NCI-H1694 treated with DMSO at 0.1 percent for 48 hours (cell line): ENCODE data around the gene SYNPR.
"Not testable (repeated sequence)": the region's sequence is repeated elsewhere in the genome, so short reads cannot be mapped to it uniquely, and the experiment has no call there.

Experiments used
- DNase-seq: peaks from one replicate; lab custom pipeline; 2025; lab: John Stamatoyannopoulos, UW

Gene SYNPR

DNA sequence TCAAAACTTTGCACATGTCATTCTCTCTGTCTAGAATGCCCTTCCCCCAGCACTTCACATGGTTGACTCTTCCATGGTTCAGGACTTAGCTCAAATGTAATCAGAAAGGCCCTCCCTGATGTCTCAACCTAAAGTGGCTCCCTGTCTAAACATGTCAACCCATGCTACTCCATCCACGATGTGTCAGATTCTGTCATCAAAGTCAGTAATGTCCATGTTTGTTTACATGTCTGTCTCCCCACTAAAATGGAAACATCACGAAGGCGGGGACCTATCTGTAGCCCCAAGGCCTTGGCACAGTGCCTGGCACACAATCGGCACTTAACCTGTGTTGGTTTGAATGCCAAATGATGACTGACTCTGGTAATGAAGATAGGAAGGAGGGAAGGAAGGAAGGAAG, 353.6 kb downstream of the SYNPR start:
- DNase-seq = no peak

DNA sequence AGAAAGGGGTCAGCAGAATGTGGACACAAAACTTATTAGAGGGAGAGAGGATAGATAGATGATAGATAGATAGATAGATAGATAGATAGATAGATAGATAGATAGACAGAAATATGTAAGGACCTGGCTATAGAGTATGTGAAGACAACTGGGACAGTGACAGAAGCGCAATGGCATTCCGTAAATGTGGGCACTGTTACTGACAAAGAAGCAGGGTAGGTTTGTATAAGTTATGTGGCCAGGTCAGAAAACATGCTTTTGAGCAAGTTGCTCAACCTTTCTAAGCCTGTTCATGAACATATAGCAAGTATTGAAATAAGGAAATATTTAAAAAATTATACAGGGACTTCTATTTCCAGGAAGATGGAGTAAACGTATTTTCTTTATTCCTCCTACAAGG, 357.1 kb downstream of the SYNPR start:
- no peak for DNase-seq

DNA sequence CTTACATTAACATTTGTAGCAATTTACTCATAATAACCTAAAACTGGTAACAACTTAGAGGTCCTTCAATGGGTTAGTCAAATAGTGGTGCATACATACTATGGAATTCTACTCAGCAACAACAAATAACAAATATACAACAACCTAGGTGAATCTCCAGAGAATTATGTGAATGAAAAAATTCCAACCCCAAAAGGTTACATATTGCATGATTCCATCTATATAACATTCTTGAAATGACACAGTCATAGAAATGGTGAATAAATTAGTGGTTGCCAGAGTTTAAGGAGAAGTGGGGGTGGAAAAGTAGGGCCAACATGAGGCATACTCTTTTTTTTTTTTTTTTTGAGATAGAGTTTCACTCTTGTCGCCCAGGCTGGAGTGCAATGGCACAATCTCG, 361.7 kb downstream of the SYNPR start:
- DNase-seq = no peak

DNA sequence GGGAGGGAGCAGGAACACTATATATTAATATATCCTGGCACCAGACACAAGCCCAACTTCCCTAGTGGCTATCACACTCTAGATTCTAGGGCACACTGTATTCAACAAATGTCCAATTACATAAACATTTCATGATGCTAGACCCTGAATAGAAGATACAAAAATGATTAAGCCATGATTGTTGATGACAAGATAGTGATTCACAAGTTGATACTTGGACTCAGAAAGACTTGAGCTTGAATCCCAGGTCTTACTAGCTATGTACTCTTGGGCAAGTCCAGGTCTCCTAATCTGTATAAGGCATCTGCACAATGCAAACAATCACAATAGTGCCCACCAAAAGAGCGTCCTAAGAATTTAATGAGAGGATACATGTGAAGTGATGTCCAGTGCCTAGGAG, 364.4 kb downstream of the SYNPR start:
- no peak for DNase-seq

DNA sequence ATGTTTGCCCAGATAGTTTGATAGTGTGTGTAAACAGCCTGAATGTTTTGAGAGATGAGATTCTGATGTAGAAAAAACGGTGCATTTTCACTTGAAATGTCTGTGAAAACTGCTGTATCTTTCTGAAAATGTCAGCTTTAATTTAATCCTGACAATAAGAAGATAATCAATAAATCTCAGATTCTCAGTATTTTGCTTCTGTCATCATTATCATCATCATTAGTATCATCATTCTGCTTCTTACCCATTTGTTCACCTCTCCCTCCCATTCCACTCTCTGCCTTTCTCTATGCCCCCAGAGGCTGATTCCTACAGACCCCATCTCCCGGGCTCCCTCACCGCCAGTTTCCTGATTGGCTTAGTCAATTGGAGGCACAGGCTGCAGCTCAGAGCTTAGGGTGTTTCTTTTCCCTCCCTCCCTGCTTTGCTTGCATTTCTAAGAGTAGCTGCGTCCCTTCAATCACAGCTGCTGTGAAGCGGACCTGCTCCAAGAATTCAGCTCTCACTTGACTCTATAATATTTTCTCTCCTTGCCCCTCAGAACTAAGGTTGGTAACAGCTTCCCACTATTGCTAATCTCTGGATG, 366.2 kb downstream of the SYNPR start:
- DNase-seq = no peak

DNA sequence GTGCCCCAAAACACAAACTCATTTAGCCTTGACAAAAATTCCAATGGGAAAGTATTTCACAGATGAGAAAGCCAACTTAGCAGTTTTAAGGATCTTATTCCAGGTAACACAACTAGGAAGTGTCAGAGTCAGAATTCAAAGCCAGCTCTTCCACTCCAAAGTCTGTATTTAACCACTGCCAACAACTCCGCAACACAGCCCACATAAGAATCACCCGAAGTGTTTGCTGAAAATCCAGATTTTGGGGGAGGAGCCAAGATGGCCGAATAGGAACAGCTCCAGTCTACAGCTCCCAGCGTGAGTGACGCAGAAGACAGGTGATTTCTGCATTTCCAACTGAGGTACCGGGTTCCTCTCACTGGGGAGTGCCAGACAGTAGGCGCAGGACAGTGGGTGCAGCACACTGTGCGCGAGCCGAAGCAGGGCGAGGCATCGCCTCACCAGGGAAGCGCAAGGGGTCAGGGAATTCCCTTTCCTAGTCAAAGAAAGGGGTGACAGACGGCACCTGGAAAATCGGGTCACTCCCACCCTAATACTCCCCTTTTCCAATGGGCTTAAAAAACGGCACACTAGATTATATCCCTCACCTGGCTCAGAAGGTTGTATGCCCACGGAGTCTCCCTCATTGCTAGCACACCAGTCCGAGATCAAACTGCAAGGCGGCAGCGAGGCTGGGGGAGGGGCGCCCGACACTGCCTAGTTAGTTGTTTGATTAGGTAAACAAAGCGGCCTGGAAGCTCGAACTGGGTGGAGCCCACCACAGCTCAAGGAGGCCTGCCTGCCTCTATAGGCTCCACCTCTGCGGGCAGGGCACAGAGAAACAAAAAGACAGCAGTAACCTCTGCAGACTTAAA, 367.0 kb downstream of the SYNPR start:
- not testable (repeated sequence) for DNase-seq

DNA sequence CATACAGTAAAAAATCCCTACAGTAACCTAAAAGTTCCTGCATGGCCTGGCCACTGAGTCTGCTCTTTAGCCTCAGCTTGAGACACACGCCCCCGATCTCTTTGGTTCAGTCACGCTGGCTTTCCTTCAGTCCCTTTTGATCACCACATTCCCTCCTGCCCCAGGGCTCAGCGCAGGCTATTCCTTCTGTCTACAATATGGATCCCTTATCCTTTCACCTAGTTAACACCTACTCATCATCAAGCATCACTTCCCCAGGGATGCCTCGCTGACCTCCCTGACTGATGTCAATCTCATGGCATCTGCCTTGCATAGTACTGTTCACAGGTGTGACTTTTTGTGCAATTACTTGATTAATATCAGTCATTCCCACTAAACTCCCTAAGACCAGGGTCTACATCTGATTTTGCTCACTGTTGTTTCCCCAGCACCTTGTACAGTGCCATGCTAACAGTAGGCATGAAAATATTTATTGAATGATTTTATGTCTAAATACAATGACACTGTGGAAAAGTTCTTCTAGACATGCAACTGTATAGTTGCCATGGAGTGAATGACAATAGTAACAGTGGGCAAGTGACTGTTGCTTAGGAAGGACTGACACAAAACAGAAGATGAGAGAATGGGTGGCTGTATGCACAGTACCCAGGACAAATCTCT, 374.1 kb downstream of the SYNPR start, which contains the start of gene SNTN:
TSS of gene SNTN (plus strand) at position 610 of the 660 bp plus-strand sequence. CDS start at position 623, 13 bp downstream.
- no peak for DNase-seq

DNA sequence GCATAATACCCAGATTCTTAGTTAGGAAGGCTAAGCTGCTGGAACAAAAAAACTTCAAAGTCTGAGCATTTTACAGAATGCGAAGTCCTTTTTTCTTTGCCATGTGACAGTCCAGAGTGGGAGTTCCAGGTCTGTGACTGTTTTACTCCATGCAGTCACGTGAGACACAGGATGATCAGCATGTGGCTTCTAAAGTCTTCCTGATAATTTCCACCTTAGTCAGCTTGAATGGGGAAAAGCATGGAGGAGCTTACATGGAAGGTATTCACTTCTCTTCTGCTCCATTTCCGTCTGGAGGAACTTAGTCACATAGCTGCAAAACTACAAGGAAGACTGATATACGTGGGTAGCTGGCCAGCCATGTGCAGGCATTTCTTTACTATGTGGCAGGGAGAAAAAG, 376.1 kb downstream of the SYNPR start:
- no peak for DNase-seq

DNA sequence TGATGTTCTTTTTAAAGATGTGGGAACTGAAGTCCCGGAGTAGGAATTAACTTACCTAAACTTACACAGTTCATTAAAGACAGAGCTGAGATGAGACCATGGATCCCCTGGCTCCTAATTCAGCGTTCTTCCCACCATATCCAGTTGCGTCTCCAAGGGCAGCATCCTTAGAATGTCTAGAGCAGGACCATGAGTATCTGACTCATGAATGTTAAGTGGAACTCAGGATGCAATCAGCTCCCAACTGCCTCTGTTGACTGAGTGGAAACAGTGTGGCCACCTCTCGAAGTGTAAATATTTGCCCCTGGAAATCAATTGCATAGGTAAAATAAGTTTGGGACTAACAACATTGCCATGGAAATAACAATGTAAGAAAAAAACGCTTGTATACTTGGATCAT, 376.8 kb downstream of the SYNPR start:
- DNase-seq = no peak

DNA sequence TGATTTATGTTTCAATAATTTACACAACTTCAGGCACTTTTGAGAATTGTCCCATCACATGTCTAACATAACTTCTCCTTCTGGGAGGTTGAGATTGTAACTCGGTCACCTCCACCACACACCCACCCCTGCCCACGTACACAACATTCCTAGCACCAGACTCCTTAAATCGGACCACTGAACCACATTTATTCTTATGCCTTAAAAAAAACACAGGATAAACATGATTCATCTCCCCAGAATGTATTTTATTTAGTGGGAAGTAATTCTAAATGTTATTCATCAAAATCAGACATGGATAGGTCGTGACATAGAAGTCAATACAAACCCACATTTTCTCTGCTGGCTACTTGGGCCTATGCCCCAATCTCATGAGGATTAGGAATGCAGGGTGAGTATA, 377.4 kb downstream of the SYNPR start:
- no peak for DNase-seq

DNA sequence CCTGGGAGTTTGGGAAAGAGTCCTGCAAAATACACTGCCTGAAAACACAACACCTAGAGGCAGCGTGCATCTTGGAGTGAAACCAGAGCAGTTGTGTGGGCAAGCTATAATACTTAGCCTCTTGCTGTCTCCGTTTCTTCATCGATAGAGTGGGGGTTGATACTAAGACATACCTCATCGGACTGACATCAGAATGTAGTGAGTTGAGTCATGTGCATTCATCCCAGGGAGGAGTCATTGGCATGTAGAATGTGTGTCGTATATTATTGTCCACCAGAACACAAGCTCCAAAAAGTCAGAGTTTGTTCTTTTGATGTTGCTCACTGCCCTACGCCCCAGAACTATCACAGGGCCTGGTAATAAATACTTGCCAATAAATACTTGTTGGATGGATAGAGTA, 378.7 kb downstream of the SYNPR start:
- DNase-seq = no peak

DNA sequence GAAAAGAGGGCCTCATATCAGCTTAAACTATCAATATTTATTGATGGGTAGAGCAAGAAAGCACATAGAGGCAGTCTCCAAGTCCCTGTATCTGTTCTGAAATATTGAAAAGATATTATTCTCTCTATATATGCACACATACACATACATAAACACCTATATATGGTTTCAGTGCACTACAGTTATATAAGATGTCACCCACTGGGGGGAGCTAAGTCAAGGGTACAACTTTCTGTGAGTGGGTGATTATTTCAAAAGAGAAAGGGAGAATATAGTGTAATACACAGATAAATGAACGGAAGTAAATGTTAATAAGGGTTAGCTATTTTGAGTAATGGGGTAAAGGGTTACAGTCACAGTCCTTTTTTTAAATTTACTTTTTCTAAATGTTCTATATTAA, 383.1 kb downstream of the SYNPR start:
- no peak for DNase-seq

DNA sequence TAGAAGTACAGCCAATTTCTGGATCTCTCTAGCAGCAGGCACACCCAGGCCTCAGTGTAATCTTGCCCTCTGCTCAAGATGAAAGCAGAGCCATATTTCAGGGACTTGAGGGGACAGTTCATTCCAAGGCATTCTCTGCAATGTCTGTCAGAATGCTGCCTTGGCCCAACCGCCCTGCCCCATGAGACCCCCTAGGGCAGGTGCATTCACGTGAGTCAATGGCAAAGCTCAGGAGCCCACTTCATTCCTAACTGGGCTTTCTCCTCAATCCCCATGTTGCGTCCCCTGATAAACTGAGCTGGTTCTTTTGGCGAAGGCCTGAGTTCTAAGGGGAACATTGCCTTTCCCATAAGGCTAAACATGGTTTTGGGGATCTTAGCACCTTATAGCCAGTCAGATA, 383.9 kb downstream of the SYNPR start:
- no peak for DNase-seq

DNA sequence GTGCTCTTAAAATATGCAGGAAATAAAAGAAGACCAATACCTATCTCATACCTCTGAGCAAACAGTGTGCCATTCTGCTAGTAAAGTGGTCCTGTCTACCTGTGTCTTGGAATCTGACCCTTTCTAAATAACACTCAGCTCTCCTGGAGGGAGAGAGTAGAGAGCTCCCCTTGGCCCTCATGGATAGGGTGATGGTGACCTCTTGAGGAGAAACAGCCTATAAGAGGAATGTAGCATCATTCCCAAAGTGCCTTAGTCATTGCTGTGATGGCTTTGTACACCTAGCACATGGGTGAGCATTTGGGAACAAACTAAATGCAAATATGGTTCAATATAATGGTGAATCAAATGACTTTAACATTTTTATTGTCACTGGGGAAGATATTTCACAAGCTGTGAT, 384.4 kb downstream of the SYNPR start:
- no peak for DNase-seq
